Caco-2 (cell line): ENCODE results near the gene DSTN. TPM values are rescaled to one million over a fixed set of nuclear protein-coding genes. Genes with fewer than 3 reads are reported as not detected.

Experiments
- BruUV-seq: library from RNA; stranded (reverse); fragments of 400-500 nt; replicated peaks from 2 replicates; lab custom pipeline; 2021; lab: Mats Ljungman, UMichigan
- CTCF ChIA-PET: fragments of 300-600 bp; sonication (Branson Sonifier 250); formaldehyde crosslinking; loops from one replicate; lab custom pipeline; 2022; ENCODE audit warnings: antibody characterized with exemption; lab: Charles Lee
- POLR2A ChIA-PET: fragments of 300-600 bp; sonication (Branson Sonifier 250); formaldehyde crosslinking; loops from one replicate; lab custom pipeline; 2022; ENCODE audit warnings: antibody characterized with exemption; lab: Charles Lee
- DNase-seq, 2 experiments: peaks; one replicate each; pipeline versions ENCODE4 v3.0.0 to v3.0.0-alpha.2; 2020 to 2022
- H3K27me3 ChIP-seq: replicated peaks from 2 replicates; pipeline ENCODE4 v1.6.0; 2011; ENCODE audit warnings: low read length; ENCODE audit not compliant: control insufficient read depth, insufficient read depth
- H3K36me3 ChIP-seq: 2 replicates; pipeline ENCODE4 v1.5.1; 2011; ENCODE audit warnings: low read length; ENCODE audit not compliant: control insufficient read depth, insufficient read depth
- H3K4me1 ChIP-seq: fragments of 250-450 bp; sonication (Bioruptor Pico); 2 replicates; pipeline ENCODE4 v1.5.1; 2020; ENCODE audit warnings: mild to moderate bottlenecking
- H3K4me3 ChIP-seq: 2 replicates; pipeline ENCODE4 v1.5.1; 2011; ENCODE audit warnings: low read depth, mild to moderate bottlenecking, control low read depth, low read length
- H3K9me3 ChIP-seq: fragments of 250-450 bp; sonication (Bioruptor Pico); 2 replicates; pipeline ENCODE4 v1.5.1; 2020; ENCODE audit warnings: mild to moderate bottlenecking, moderate library complexity
- H3K27ac Mint-ChIP-seq: one replicate; pipeline ENCODE4 v1.8.0; 2022; ENCODE audit warnings: mixed read lengths; ENCODE audit not compliant: unreplicated experiment
- H3K27me3 Mint-ChIP-seq: one replicate; pipeline ENCODE4 v1.8.0; 2022; ENCODE audit warnings: mixed read lengths; ENCODE audit not compliant: insufficient read depth, unreplicated experiment
- H3K36me3 Mint-ChIP-seq: one replicate; pipeline ENCODE4 v1.8.0; 2022; ENCODE audit warnings: mild to moderate bottlenecking, mixed read lengths; ENCODE audit not compliant: insufficient read depth, unreplicated experiment
- H3K4me1 Mint-ChIP-seq: one replicate; pipeline ENCODE4 v1.8.0; 2022; ENCODE audit warnings: low read depth, mixed read lengths; ENCODE audit not compliant: unreplicated experiment
- H3K4me3 Mint-ChIP-seq: one replicate; pipeline ENCODE4 v1.8.0; 2022; ENCODE audit warnings: mild to moderate bottlenecking, moderate library complexity, mixed read lengths; ENCODE audit not compliant: unreplicated experiment
- H3K9me3 Mint-ChIP-seq: one replicate; pipeline ENCODE4 v1.8.0; 2022; ENCODE audit warnings: mixed read lengths; ENCODE audit not compliant: unreplicated experiment
- CTCF ChIP-seq, 2 experiments: fragments of 200-600 bp in 1 of 2; IDR thresholded peaks; 1 replicate in 1 of 2; 2 replicates in 1 of 2; pipeline versions ENCODE4 v1.5.1 to v1.8.0; 2011 to 2022; ENCODE audit warnings: antibody characterized with exemption in 1 of 2, control low read depth in 1 of 2, inconsistent platforms in 1 of 2, low read depth in 1 of 2, low read length in 1 of 2, mild to moderate bottlenecking in 1 of 2, moderate library complexity in 1 of 2; ENCODE audit not compliant: insufficient read depth in 1 of 2, severe bottlenecking in 1 of 2, unreplicated experiment in 1 of 2
- intact Hi-C: fragments of 100-400 bp; cut with micrococcal nuclease; formaldehyde crosslinking; loops from one replicate; pipeline ENCODE4 v1.10.0; 2022; ENCODE audit not compliant: unreplicated experiment
- total RNA-seq: library from RNA; stranded (reverse); gene quantifications from 2 replicates; pipeline ENCODE4 v1.2.3, GENCODE V29; 2022

DSTN gene
- total RNA-seq, 1 experiment from 2014 or later, result 318 TPM

- no peaks in the 10 kb centered on the region for H3K9me3 Mint-ChIP-seq
- BruUV-seq, result no TSS peak
Observed at GRCh38 chr20:17589161-17589834, 19.4 kb downstream of the DSTN start.

GRCh38 chr20:17590245-17590644 lies 20.4 kb downstream of the DSTN start:
- no TSS peak for BruUV-seq
- no peaks in the 10 kb centered on the region for H3K27me3 Mint-ChIP-seq
- H3K9me3 Mint-ChIP-seq, result no peaks in the 10 kb centered on the region
- H3K4me3 ChIP-seq, result no peak overlapping the region
- H3K9me3 ChIP-seq, result no peaks in the 10 kb centered on the region
- no peak overlapping the region for H3K4me3 Mint-ChIP-seq
- TF ChIP-seq CTCF (IDR thresholded peaks at IDR 0.05; ENCODE audit: insufficient read depth in 1 of 2, low read depth in 1 of 2, low read length in 1 of 2, severe bottlenecking in 1 of 2, unreplicated experiment in 1 of 2), result no peak
- H3K4me1 Mint-ChIP-seq, result peaks cover 31% of the 10 kb centered on the region
- H3K4me1 ChIP-seq, result peaks cover 34% of the 10 kb centered on the region
- no peak for DNase-seq
- peaks cover 5% of the 10 kb centered on the region for H3K36me3 ChIP-seq
- CTCF ChIA-PET, result interaction anchor here (0.7 to 1.2 kb wide), 3 partner anchors 17 to 54 kb away, joined by 4 read pairs; partner anchors contain the start of gene DSTN
- POLR2A ChIA-PET, result interaction anchor here (1.2 kb wide), 1 partner anchor 20 kb away, joined by 3 read pairs; the partner anchor contains the start of gene DSTN
- no peaks in the 10 kb centered on the region for H3K27me3 ChIP-seq
- intact Hi-C loops, result no loop called here
- H3K27ac Mint-ChIP-seq, result no peak overlapping the region
- peaks cover 28% of the 10 kb centered on the region for H3K36me3 Mint-ChIP-seq

More at GRCh38 chr20:17589161-17589834, 19.4 kb downstream of the DSTN start:
- no peak overlapping the region for H3K4me3 ChIP-seq
- H3K36me3 ChIP-seq, result peaks cover 5% of the 10 kb centered on the region
- H3K9me3 ChIP-seq, result no peaks in the 10 kb centered on the region
- Mint-ChIP-seq H3K36me3 (peaks cover 22% of the 10 kb centered on the region), H3K27ac (no peak overlapping the region), H3K4me3 (no peak overlapping the region), H3K27me3 (no peaks in the 10 kb centered on the region), H3K4me1 (peaks cover 27% of the 10 kb centered on the region)
- ChIA-PET CTCF (no interaction called here), POLR2A (interaction anchor here (1.2 kb wide), 1 partner anchor 19 kb away, joined by 3 read pairs; the partner anchor contains the start of gene DSTN)
- no peak for TF ChIP-seq CTCF (IDR thresholded peaks at IDR 0.05; ENCODE audit: insufficient read depth in 1 of 2, low read depth in 1 of 2, low read length in 1 of 2, severe bottlenecking in 1 of 2, unreplicated experiment in 1 of 2)
- intact Hi-C loops, result no loop called here
- H3K4me1 ChIP-seq, result peaks cover 30% of the 10 kb centered on the region
- no peaks in the 10 kb centered on the region for H3K27me3 ChIP-seq
- no peak for DNase-seq

- Histone ChIP-seq H3K27me3 (no peaks in the 10 kb centered on the region), H3K4me3 (no peak overlapping the region), H3K4me1 (peaks cover 43% of the 10 kb centered on the region), H3K9me3 (no peaks in the 10 kb centered on the region), H3K36me3 (peaks cover 4% of the 10 kb centered on the region)
- ChIA-PET CTCF (interaction anchor here (1.1 to 1.5 kb wide), 4 partner anchors 11 to 57 kb away, joined by 3 to 13 read pairs (median 6); partner anchors contain the start of gene DSTN), POLR2A (interaction anchor here (0.6 to 2.8 kb wide), 3 partner anchors 11 to 60 kb away, joined by 3 to 30 read pairs (median 4); partner anchors contain the start of gene DSTN)
- H3K4me1 Mint-ChIP-seq, result peaks cover 43% of the 10 kb centered on the region
- H3K27ac Mint-ChIP-seq, result peak overlapping the region; percentile 20
- no peak for DNase-seq
- no peak overlapping the region for H3K4me3 Mint-ChIP-seq
- no peaks in the 10 kb centered on the region for H3K9me3 Mint-ChIP-seq
- no peaks in the 10 kb centered on the region for H3K27me3 Mint-ChIP-seq
- intact Hi-C loops, result loop anchor here (1.0 to 2.0 kb wide), 3 partner anchors 11 to 25 kb away; no protein-coding TSS in a partner anchor
- H3K36me3 Mint-ChIP-seq, result peaks cover 36% of the 10 kb centered on the region
- no peak for TF ChIP-seq CTCF (IDR thresholded peaks at IDR 0.05; ENCODE audit: insufficient read depth in 1 of 2, low read depth in 1 of 2, low read length in 1 of 2, severe bottlenecking in 1 of 2, unreplicated experiment in 1 of 2)
- TSS peak; percentile 50 for BruUV-seq
Observed at GRCh38 chr20:17593902-17594301, 24.0 kb downstream of the DSTN start.
